Coronary artery (tissue), 2 donors: ENCODE data around the gene FRMD4A.

ENCODE experiments used
- DNase-seq: peaks from one replicate; pipeline ENCODE4 v3.0.0-alpha.2; 2017; ENCODE audit warnings: low spot score
- H3K27ac ChIP-seq, 2 donors: fragments of 200-600 bp; sonication (generic); one replicate each; pipeline ENCODE4 v1.5.1; 2016 to 2019
- H3K4me3 ChIP-seq: fragments of 200-600 bp; sonication (generic); 2 replicates; pipeline ENCODE4 v1.5.1; 2016; ENCODE audit warnings: mild to moderate bottlenecking, moderate library complexity
- CTCF ChIP-seq: fragments of 200-600 bp; sonication (generic); IDR thresholded peaks from one replicate; pipeline ENCODE4 v1.5.1; 2019; ENCODE audit warnings: antibody characterized with exemption

FRMD4A gene

GRCh38 chr10:14087566-14087965 lies 243.2 kb downstream of the FRMD4A start:
- Histone ChIP-seq H3K4me3 (no peak overlapping the region), H3K27ac (no peak overlapping the region)
- DNase-seq: no peak
- no peak for TF ChIP-seq CTCF

- Histone ChIP-seq H3K27ac (no peak overlapping the region), H3K4me3 (no peak overlapping the region)
- no peak for TF ChIP-seq CTCF
- no peak for DNase-seq
Measured at GRCh38 chr10:14086596-14086995, 244.1 kb downstream of the FRMD4A start.

GRCh38 chr10:14084875-14085274 lies 245.8 kb downstream of the FRMD4A start:
- no peak overlapping the region for H3K27ac ChIP-seq
- no peak for TF ChIP-seq CTCF
- no peak for DNase-seq
- no peak overlapping the region for H3K4me3 ChIP-seq

GRCh38 chr10:14080795-14081194 lies 249.9 kb downstream of the FRMD4A start:
- DNase-seq: no peak
- no peak for TF ChIP-seq CTCF
- Histone ChIP-seq H3K27ac (no peak overlapping the region), H3K4me3 (no peak overlapping the region)

- no peak for TF ChIP-seq CTCF
- H3K27ac ChIP-seq: no peak overlapping the region
- DNase-seq: no peak
Measured at GRCh38 chr10:14077430-14077829, 253.3 kb downstream of the FRMD4A start.

GRCh38 chr10:14074062-14074884 lies 256.5 kb downstream of the FRMD4A start:
- Histone ChIP-seq H3K27ac (peak overlapping the region in 1 of 2 donors; percentile 62), H3K4me3 (peak overlapping the region; percentile 50)
- peak; percentile 94 for DNase-seq
- TF ChIP-seq CTCF: no peak

More at GRCh38 chr10:14077430-14077829, 253.3 kb downstream of the FRMD4A start:
- no peak overlapping the region for H3K4me3 ChIP-seq

GRCh38 chr10:14072541-14072940 lies 258.2 kb downstream of the FRMD4A start:
- Histone ChIP-seq H3K4me3 (no peak overlapping the region), H3K27ac (no peak overlapping the region)
- no peak for TF ChIP-seq CTCF
- DNase-seq: no peak
